MCF 10A (cell line): ENCODE data around the gene OR52R1. TPM values are rescaled to one million over a fixed set of nuclear protein-coding genes. Genes with fewer than 3 reads are reported as not detected.

Experiments
- BruUV-seq: library from RNA; stranded (reverse); fragments of 400-500 nt; replicated peaks from 2 replicates; lab custom pipeline; 2021; lab: Mats Ljungman, UMichigan
- CTCF ChIA-PET: fragments of 300-600 bp; sonication (Branson Sonifier 250); formaldehyde crosslinking; extraction: SDS; loops from one replicate; lab custom pipeline; 2021; ENCODE audit warnings: antibody characterized with exemption, inconsistent platforms; lab: Yijun Ruan, JAX
- POLR2A ChIA-PET: fragments of 300-600, 350-650 bp; sonication (Branson Sonifier 250); formaldehyde crosslinking; extraction: SDS; loops from one replicate; lab custom pipeline; 2020; ENCODE audit warnings: antibody characterized with exemption, inconsistent platforms; lab: Yijun Ruan, JAX
- DNase-seq: peaks from one replicate; pipeline ENCODE4 v3.0.0-alpha.2; 2018; ENCODE audit not compliant: unreplicated experiment
- H3K27ac Mint-ChIP-seq: one replicate; pipeline ENCODE4 v1.8.0; 2022; ENCODE audit warnings: mild to moderate bottlenecking, low read depth, mixed read lengths; ENCODE audit not compliant: unreplicated experiment
- H3K27me3 Mint-ChIP-seq: one replicate; pipeline ENCODE4 v1.8.0; 2022; ENCODE audit warnings: mixed read lengths; ENCODE audit not compliant: insufficient read depth, unreplicated experiment
- H3K36me3 Mint-ChIP-seq: one replicate; pipeline ENCODE4 v1.8.0; 2022; ENCODE audit warnings: mild to moderate bottlenecking, moderate library complexity, mixed read lengths; ENCODE audit not compliant: insufficient read depth, unreplicated experiment
- H3K4me1 Mint-ChIP-seq: one replicate; pipeline ENCODE4 v1.8.0; 2022; ENCODE audit warnings: mixed read lengths; ENCODE audit not compliant: insufficient read depth, unreplicated experiment
- H3K4me3 Mint-ChIP-seq: one replicate; pipeline ENCODE4 v1.8.0; 2022; ENCODE audit warnings: mild to moderate bottlenecking, moderate library complexity, mixed read lengths; ENCODE audit not compliant: unreplicated experiment
- H3K9me3 Mint-ChIP-seq: one replicate; pipeline ENCODE4 v1.8.0; 2022; ENCODE audit warnings: mixed read lengths; ENCODE audit not compliant: unreplicated experiment
- CTCF ChIP-seq: fragments of 200-600 bp; IDR thresholded peaks from one replicate; pipeline ENCODE4 v1.8.0; 2022; ENCODE audit warnings: antibody characterized with exemption, mild to moderate bottlenecking; ENCODE audit not compliant: unreplicated experiment
- intact Hi-C: fragments of 100-400 bp; cut with micrococcal nuclease; formaldehyde crosslinking; loops from 2 replicates; pipeline ENCODE4 v1.14.1; 2022
- total RNA-seq: library from RNA; stranded (reverse); gene quantifications from 2 replicates; pipeline ENCODE4 v1.2.3, GENCODE V29; 2022

OR52R1 gene
- total RNA-seq, 1 experiment from 2014 or later = not detected

GRCh38 chr11:4768094-4768493, 36.1 kb downstream of the OR52R1 start:
- Mint-ChIP-seq H3K4me3 (no peak overlapping the region), H3K9me3 (no peaks in the 10 kb centered on the region), H3K27me3 (peaks cover 33% of the 10 kb centered on the region), H3K27ac (no peak overlapping the region), H3K4me1 (no peaks in the 10 kb centered on the region), H3K36me3 (no peaks in the 10 kb centered on the region)
- ChIA-PET CTCF (interaction anchor here (0.6 kb wide), 1 partner anchor 19 kb away, joined by 3 read pairs; no protein-coding TSS in a partner anchor), POLR2A (no interaction called here)
- intact Hi-C loops = no loop called here
- BruUV-seq = no TSS peak
- no peak for DNase-seq
- no peak for TF ChIP-seq CTCF

- BruUV-seq = no TSS peak
- no peak for DNase-seq
- no peaks in the 10 kb centered on the region for H3K9me3 Mint-ChIP-seq
- ChIA-PET POLR2A (no interaction called here), CTCF (no interaction called here)
- no peak overlapping the region for H3K4me3 Mint-ChIP-seq
- H3K27ac Mint-ChIP-seq = no peak overlapping the region
- H3K4me1 Mint-ChIP-seq = no peaks in the 10 kb centered on the region
- H3K27me3 Mint-ChIP-seq = peaks cover 33% of the 10 kb centered on the region
- H3K36me3 Mint-ChIP-seq = no peaks in the 10 kb centered on the region
- TF ChIP-seq CTCF = no peak
- intact Hi-C loops = no loop called here
These were observed 37.6 kb downstream of the OR52R1 start for GRCh38 chr11:4766420-4767043.

GRCh38 chr11:4763096-4763495, 41.1 kb downstream of the OR52R1 start:
- Mint-ChIP-seq H3K27ac (no peak overlapping the region), H3K4me3 (no peak overlapping the region), H3K36me3 (no peaks in the 10 kb centered on the region), H3K9me3 (no peaks in the 10 kb centered on the region), H3K27me3 (peaks cover 34% of the 10 kb centered on the region), H3K4me1 (no peaks in the 10 kb centered on the region)
- ChIA-PET CTCF (no interaction called here), POLR2A (no interaction called here)
- intact Hi-C loops = no loop called here
- no peak for TF ChIP-seq CTCF
- no TSS peak for BruUV-seq
- DNase-seq = no peak

Other genes starting within 250 kb of the OR52R1 start
- not detected in 2 replicates for gene OR52I2, start 222.6 kb downstream of the OR52R1 start, total RNA-seq
- not detected in 2 replicates for gene OR52I1, start 210.3 kb downstream of the OR52R1 start, total RNA-seq
- 7.9 and 9.0 TPM in 2 replicates for gene TRIM68, start 196.1 kb downstream of the OR52R1 start, total RNA-seq
- gene OR51D1, start 166.9 kb downstream of the OR52R1 start, total RNA-seq = not detected in 2 replicates
- gene OR51E1, start 160.4 kb downstream of the OR52R1 start, total RNA-seq = not detected in 2 replicates
- not detected in 2 replicates for gene OR51E2, start 106.5 kb downstream of the OR52R1 start, total RNA-seq
- gene MMP26, start 99.6 kb downstream of the OR52R1 start, total RNA-seq = not detected in 2 replicates
- gene OR51F1, start 34.4 kb downstream of the OR52R1 start, total RNA-seq = not detected in 2 replicates
- not detected in 2 replicates for gene OR51F2, start 16.9 kb upstream of the OR52R1 start, total RNA-seq
- gene OR51S1, start 44.8 kb upstream of the OR52R1 start, total RNA-seq = not detected in 2 replicates
- not detected in 2 replicates for gene OR51T1, start 77.5 kb upstream of the OR52R1 start, total RNA-seq
- gene OR51A7, start 99.4 kb upstream of the OR52R1 start, total RNA-seq = not detected in 2 replicates
- gene OR51G2, start 115.0 kb upstream of the OR52R1 start, total RNA-seq = not detected in 2 replicates
- not detected in 2 replicates for gene OR51G1, start 120.0 kb upstream of the OR52R1 start, total RNA-seq
- not detected in 2 replicates for gene OR51A4, start 143.2 kb upstream of the OR52R1 start, total RNA-seq
- gene OR51A2, start 151.3 kb upstream of the OR52R1 start, total RNA-seq = not detected in 2 replicates
- not detected in 2 replicates for gene OR51L1, start 190.5 kb upstream of the OR52R1 start, total RNA-seq
- not detected in 2 replicates for gene OR52J3, start 242.1 kb upstream of the OR52R1 start, total RNA-seq